ENCODE measurements around the gene RPL13. TPM values are rescaled to one million over a fixed set of nuclear protein-coding genes. Genes with fewer than 3 reads are reported as not detected.

RPL13 gene
- total and polyA plus RNA-seq, 2 of the 8 experiments (the other 6 are each of a cell fraction or from before 2014, with no cell fraction given): 2,162 to 7,384 TPM

DNA sequence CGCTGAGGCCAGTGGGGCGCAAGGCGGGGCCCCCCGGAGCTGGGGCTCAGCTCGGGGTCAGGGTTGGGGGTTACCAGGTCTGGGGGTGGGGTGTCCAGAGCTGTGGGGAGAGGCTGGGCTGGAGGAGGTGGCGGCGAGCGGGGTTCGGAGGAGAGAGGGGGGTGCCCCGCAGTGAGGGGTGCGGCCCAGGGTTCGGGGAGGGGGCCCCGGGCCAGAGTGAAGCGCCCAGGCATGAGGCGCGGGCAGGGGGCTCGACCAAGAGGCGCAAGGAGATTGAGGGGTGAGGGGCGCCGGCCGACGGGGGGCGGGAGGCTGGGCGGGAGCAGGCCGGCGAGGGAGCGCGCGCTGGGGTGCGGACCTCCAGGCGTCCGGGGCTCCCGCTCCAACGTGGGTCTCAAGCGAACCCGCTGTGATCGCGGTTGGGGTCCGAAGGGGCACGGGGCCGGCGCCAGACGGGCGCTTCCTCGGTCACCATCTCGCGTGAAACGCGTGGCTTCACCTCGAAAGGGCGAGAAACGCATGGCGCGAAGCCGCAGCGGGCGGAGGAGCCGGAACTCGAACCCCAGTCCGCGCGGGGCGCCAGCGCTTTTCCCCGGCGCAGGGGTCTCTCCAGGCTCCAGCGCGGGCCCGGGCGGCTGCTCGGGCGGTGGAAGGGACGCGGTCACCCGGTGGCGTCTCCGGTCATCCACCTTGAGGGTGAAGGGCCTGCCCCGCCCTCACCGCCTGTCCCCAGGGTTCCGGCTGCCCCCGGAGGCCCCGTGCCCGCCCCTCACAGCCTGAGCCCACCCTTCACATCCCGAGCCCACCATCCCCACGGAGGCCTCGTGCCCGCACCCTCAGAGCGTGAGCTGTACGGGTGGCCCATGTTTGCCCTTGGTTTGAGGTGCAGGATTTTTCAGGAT lies 15.9 kb downstream of the RPL13 start:
- peaks cover 6% of the 10 kb centered on the region; the same call in 1 of the 2 replicates for H3K23me2 ChIP-seq (ENCODE audit: low read depth, low read length)
- no peak overlapping the region for H4K5ac ChIP-seq (ENCODE audit: insufficient read length, low read depth, low read length)
- POLR2A ChIA-PET (ENCODE audit: partially characterized antibody): interaction anchor here (0.6 to 3.4 kb wide), 10 partner anchors 8 to 126 kb away, joined by 3 to 22 read pairs (median 4); partner anchors contain the start of gene CDK10
- H3K36me3 ChIP-seq (ENCODE audit: control insufficient read depth in 2 of 4, insufficient read depth in 4 of 4, low read length in 3 of 4): peaks cover 0 to 10% (median 2%) of the 10 kb centered on the region in 4 experiments; a peak in 5 of 8 replicates
- no peaks in the 10 kb centered on the region for H3K79me2 ChIP-seq (ENCODE audit: control insufficient read depth in 1 of 2, insufficient read depth in 2 of 2, low read length in 2 of 2)
- no peak overlapping the region for H3K23ac ChIP-seq (ENCODE audit: insufficient read length)
- no peaks in the 10 kb centered on the region for H3K79me1 ChIP-seq (ENCODE audit: low read depth, low read length)
- peak overlapping the region in 2 of 4 experiments; percentile 8 to 18; a peak in 2 of 7 replicates for H3K9ac ChIP-seq (replicated peaks in 1 of 4; ENCODE audit: extremely low read depth in 1 of 4, low read depth in 3 of 4, low read length in 3 of 4)
- H4K20me1 ChIP-seq (replicated peaks in 1 of 2; ENCODE audit: control insufficient read depth in 1 of 2, insufficient read depth in 2 of 2, low read length in 2 of 2): peaks cover 0 to 10% of the 10 kb centered on the region in 2 experiments
- CTCF ChIA-PET (ENCODE audit: partially characterized antibody): interaction anchor here (0.7 to 1.5 kb wide), 7 partner anchors 12 to 124 kb away, joined by 3 to 7 read pairs (median 3); no protein-coding TSS in a partner anchor
- H2BK12ac ChIP-seq (ENCODE audit: low read depth, low read length): 0 out of 2 replicates have a peak overlapping the region, but pooled peaks have one; percentile 17
- no peak overlapping the region for H2AK5ac ChIP-seq (ENCODE audit: low read depth, low read length)
- H3K56ac ChIP-seq (replicated peaks; ENCODE audit: insufficient read length, low read depth, low read length): peak overlapping the region; percentile 77
- no peak overlapping the region for H2BK5ac ChIP-seq (ENCODE audit: low read depth, low read length)
- H4K8ac ChIP-seq (ENCODE audit: extremely low read depth, insufficient read depth, low read length): peak overlapping the region; percentile 94
- H4K91ac ChIP-seq (replicated peaks; ENCODE audit: insufficient read length, low read length): peak overlapping the region; percentile 95
- H3K27ac ChIP-seq (ENCODE audit: low read depth, low read length): no peak overlapping the region
- H3K4ac ChIP-seq (replicated peaks; ENCODE audit: insufficient read length, low read depth, low read length): no peak overlapping the region
- DNase-seq (ENCODE audit: low read depth in 1 of 2, low spot score in 2 of 2): peak in 1 of 2 experiments; percentile 68
- peak overlapping the region; percentile 62 to 82 for H3K4me2 ChIP-seq (ENCODE audit: insufficient read depth in 1 of 2, low read depth in 2 of 2, low read length in 2 of 2)
- no peak overlapping the region for H2BK15ac ChIP-seq (ENCODE audit: low read length)
- no peak overlapping the region for H2BK120ac ChIP-seq (replicated peaks; ENCODE audit: low read depth, low read length)
- H2BK20ac ChIP-seq (ENCODE audit: low read length): no peak overlapping the region
- peaks cover 0 to 4% of the 10 kb centered on the region in 2 experiments; a peak in 2 of 4 replicates for H3K9me3 ChIP-seq (ENCODE audit: insufficient read depth in 2 of 2, low read depth in 1 of 2, low read length in 1 of 2)
- H3K18ac ChIP-seq (ENCODE audit: extremely low read depth, low read length): peak overlapping the region; percentile 87; the same call in 1 of the 2 replicates
- peaks cover 0 to 10% (median 6%) of the 10 kb centered on the region in 4 experiments; a peak in 5 of 7 replicates for H3K4me1 ChIP-seq (replicated peaks in 1 of 4; ENCODE audit: control insufficient read depth in 3 of 4, insufficient read depth in 4 of 4, low read length in 3 of 4)
- no peak overlapping the region for H3K14ac ChIP-seq (ENCODE audit: insufficient read length)
- H2AFZ ChIP-seq (ENCODE audit: low read length): no peak overlapping the region; the same call in 1 of the 2 replicates
- peak overlapping the region; percentile 50 to 86 (median 62) for H3K4me3 ChIP-seq (ENCODE audit: extremely low read depth in 1 of 4, insufficient read depth in 2 of 4, low read depth in 3 of 4, low read length in 4 of 4)
- WGBS, 2 experiments (ENCODE audit: extremely low coverage in 1 of 2, insufficient coverage in 1 of 2, insufficient read length in 1 of 2, insufficient replicate concordance in 2 of 2, low coverage in 1 of 2, low lambda C conversion rate in 2 of 2, missing lambda C conversion rate in 1 of 2): 30% methylated on average over 51 of the region's 89 CpGs; no CpG with 5 or more reads in 1 of the 2 experiments
- H3K27me3 ChIP-seq (replicated peaks in 1 of 4; ENCODE audit: control insufficient read depth in 3 of 4, extremely low read depth in 1 of 4, insufficient read depth in 3 of 4, low read length in 3 of 4): peaks cover 4 to 34% (median 22%) of the 10 kb centered on the region in 4 experiments; a peak in 6 of 7 replicates
- FAIRE-seq: no peak
- TF ChIP-seq, protein P1, sequence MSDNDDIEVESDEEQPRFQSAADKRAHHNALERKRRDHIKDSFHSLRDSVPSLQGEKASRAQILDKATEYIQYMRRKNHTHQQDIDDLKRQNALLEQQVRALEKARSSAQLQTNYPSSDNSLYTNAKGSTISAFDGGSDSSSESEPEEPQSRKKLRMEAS (IDR thresholded peaks at IDR 0.05): peak; percentile 32; the same call in 1 of the 2 replicates
- TF ChIP-seq KDM4A (IDR thresholded peaks at IDR 0.05; ENCODE audit: low read depth, low read length, severe bottlenecking) (peak; percentile 23), BACH1 (IDR thresholded peaks at IDR 0.05; ENCODE audit: low read length) (0 out of 2 replicates have a peak, but pooled peaks have one; percentile 22), TAF1 (IDR thresholded peaks at IDR 0.05; ENCODE audit: low read depth, low read length) (no peak), GTF2F1 (IDR thresholded peaks at IDR 0.05; ENCODE audit: borderline replicate concordance, low read depth, low read length) (no peak), GABPA (IDR thresholded peaks at IDR 0.05; ENCODE audit: borderline replicate concordance, insufficient read depth, low read length) (no peak), SUZ12 (IDR thresholded peaks at IDR 0.05; ENCODE audit: low read length) (peak; percentile 55; the same call in 1 of the 2 replicates), CHD2 (IDR thresholded peaks at IDR 0.05; ENCODE audit: low read length) (no peak)
- TF ChIP-seq, protein P2, sequence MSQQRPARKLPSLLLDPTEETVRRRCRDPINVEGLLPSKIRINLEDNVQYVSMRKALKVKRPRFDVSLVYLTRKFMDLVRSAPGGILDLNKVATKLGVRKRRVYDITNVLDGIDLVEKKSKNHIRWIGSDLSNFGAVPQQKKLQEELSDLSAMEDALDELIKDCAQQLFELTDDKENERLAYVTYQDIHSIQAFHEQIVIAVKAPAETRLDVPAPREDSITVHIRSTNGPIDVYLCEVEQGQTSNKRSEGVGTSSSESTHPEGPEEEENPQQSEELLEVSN (IDR thresholded peaks at IDR 0.05): 0 out of 2 replicates have a peak, but pooled peaks have one; percentile 18

All from H1 (cell line).